ENCODE data around the gene HHIP. TPM values are rescaled to one million over a fixed set of nuclear protein-coding genes. Genes with fewer than 3 reads are reported as not detected.
"Not testable (repeated sequence)": the region's sequence is repeated elsewhere in the genome, so short reads cannot be mapped to it uniquely, and the experiment has no call there.

HHIP gene
- total RNA-seq, 1 donor from 2014 or later, result not detected

- intact Hi-C loops (cut with DNase I), result no loop called here
- ATAC-seq (ENCODE audit: poor library complexity) (no peak), DNase-seq (no peak)
Observed at GRCh38 chr4:144733566-144733965, 87.6 kb downstream of the HHIP start.

DNA sequence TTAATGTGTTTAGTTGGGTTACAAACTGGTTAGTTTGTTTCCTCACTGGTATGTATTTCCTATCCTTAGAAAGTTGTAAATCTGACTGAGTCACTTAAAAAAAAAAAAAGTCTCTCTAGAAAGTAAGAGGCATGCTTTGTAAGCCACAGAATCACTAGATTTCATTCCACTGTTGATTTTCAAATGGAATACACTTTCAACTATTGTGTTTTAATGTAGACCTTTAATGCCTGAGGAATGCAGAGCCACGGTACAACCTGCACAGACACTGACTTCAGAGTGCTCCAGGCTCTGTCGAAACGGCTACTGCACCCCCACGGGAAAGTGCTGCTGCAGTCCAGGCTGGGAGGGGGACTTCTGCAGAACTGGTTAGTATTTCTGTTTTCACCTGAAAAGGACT, 88.6 kb downstream of the HHIP start:
- intact Hi-C loops (cut with DNase I), result no loop called here
- no peak for ATAC-seq (ENCODE audit: poor library complexity)

GRCh38 chr4:144738649-144739048, 92.7 kb downstream of the HHIP start:
- no peak for ATAC-seq (ENCODE audit: poor library complexity)
- intact Hi-C loops (cut with DNase I), result no loop called here
- no peak for DNase-seq

More for the DNA sequence above, 88.6 kb downstream of the HHIP start:
- no peak for DNase-seq

GRCh38 chr4:144739511-144740033, 93.6 kb downstream of the HHIP start:
- DNase-seq (no peak), ATAC-seq (ENCODE audit: poor library complexity) (no peak)
- intact Hi-C loops (cut with DNase I), result no loop called here

DNA sequence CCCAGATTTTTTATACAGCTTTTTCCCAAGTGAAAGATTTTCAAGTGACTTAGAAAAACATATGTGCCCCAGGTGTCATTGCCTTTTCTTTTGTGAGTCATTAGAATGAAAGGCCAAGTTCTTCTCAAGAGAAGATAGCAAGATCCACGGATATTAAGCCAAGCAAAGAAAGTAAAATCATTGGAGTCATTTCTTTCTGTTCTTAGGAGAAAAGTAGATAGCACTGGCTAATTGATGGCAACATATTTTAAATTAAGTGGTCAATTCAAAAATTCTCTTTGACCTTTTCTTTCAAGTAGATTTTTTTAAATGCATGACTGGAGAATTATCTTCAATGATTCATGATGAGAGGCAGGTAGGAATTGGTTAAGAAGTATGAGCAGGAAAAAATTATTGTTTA, 94.4 kb downstream of the HHIP start:
- ATAC-seq (ENCODE audit: poor library complexity) (no peak), DNase-seq (no peak)

GRCh38 chr4:144748814-144749555, 103.0 kb downstream of the HHIP start:
- intact Hi-C loops (cut with DNase I), result no loop called here
- DNase-seq (no peak), ATAC-seq (ENCODE audit: poor library complexity) (no peak)

More for the DNA sequence above, 94.4 kb downstream of the HHIP start:
- intact Hi-C loops (cut with DNase I), result no loop called here

DNA sequence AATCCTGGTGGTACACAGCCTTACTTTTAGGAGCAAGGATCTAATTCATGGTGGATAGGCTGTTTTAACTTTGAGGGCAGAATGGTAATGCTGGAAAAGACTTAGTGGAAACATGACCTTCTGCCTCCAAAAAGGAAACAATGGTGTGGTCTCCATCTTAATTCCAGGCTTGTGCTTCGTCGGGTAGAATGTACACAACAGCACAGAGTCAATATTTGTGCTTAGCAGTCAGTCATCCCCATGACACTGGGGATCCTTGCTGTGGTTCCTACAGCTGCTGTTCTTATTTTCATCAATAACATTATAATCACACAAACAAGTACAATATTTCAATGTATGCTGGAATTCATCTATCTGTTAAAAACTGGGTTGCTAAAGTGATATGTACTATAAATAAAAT, 104.4 kb downstream of the HHIP start:
- no peak for ATAC-seq (ENCODE audit: poor library complexity)
- intact Hi-C loops (cut with DNase I), result no loop called here
- no peak for DNase-seq

GRCh38 chr4:144754562-144755410, 108.8 kb downstream of the HHIP start:
- intact Hi-C loops (cut with DNase I), result no loop called here
- no peak for ATAC-seq (ENCODE audit: poor library complexity)
- no peak for DNase-seq

- DNase-seq (no peak), ATAC-seq (ENCODE audit: poor library complexity) (no peak)
- intact Hi-C loops (cut with DNase I), result no loop called here
Observed at GRCh38 chr4:144757969-144758368, 112.0 kb downstream of the HHIP start.

DNA sequence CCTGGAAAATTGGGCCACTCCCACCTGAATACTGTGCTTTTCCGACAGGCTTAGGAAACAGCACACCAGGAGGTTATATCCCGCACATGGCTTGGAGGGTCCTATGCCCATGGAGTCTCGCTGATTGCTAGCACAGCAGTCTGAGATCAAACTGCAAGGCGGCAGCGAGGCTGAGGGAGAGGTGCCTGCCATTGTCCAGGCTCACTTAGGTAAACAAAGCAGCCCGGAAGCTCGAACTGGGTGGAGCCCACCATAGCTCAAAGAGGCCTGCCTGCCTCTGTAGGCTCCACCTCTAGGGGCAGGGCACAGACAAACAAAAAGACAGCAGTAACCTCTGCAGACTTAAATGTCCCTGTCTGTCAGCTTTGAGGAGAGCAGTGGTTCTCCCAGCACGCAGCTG, 122.9 kb downstream of the HHIP start:
- ATAC-seq (ENCODE audit: poor library complexity); DNase-seq; intact Hi-C loops (cut with DNase I): not testable (repeated sequence)

GRCh38 chr4:144778364-144778763, 132.4 kb downstream of the HHIP start:
- ATAC-seq (ENCODE audit: poor library complexity) (no peak), DNase-seq (no peak)
- intact Hi-C loops (cut with DNase I), result no loop called here

DNA sequence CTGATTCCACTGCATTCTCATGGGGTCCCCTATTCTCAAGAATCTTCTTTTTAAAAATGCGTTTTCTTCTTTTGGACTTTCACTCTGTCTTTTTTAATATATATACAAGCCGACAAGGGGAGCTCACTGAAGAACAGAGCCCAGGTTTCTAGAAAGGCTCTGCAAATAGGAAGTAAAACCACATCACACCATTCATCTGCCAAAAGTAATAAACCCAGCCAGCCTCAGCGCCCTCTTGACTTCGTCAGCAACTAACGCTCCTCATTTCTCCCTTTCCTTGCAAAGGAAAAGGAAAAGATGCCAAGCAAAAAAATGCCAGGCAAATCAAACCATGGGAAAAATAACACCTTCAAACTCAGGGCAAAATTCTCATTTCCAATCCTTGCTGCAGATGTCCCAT, 136.4 kb downstream of the HHIP start:
- ATAC-seq (ENCODE audit: poor library complexity), result no peak
- DNase-seq, result no peak
- intact Hi-C loops (cut with DNase I), result no loop called here

DNA sequence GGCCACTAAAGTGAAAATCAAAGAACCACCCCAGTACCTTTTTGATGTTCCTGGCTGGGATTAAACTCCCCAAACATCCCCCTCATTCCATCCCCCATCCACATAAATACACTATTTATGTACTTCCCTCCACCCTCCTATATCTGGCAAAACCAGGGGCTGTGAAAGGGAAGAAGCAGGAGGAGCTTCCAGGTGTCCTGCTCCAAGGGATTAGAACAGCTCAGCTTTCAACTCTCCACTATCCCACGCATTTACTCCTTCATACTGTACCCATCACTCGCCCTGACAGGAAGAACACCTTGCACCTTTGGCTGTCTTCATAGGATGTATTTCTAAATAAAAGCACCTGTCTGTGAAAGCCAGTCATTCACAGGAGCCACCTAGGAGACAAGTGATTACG, 140.0 kb downstream of the HHIP start:
- ATAC-seq (ENCODE audit: poor library complexity) (no peak), DNase-seq (no peak)
- intact Hi-C loops (cut with DNase I), result no loop called here

- no peak for DNase-seq
- intact Hi-C loops (cut with DNase I), result no loop called here
- no peak for ATAC-seq (ENCODE audit: poor library complexity)
Observed at GRCh38 chr4:144787365-144788258, 141.7 kb downstream of the HHIP start.

DNA sequence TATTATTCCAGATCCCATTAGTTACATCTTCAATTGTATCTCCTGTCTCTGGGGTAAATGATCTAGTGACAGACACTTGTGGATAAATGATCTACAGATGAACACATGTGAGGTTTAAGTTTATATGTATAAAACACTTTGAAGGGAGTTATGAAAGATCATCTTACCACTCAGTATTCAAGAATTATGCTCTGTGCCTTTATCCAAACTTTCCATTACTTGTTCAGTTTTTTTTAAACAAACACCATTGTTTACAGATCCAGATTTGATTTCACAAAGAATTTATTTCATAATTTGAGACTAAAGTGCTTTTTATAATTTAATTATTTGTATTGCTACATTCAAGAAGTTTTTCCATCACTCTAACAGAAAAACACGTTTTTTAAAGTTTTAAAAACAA, 142.5 kb downstream of the HHIP start:
- intact Hi-C loops (cut with DNase I), result no loop called here
- ATAC-seq (ENCODE audit: poor library complexity), result no peak
- DNase-seq, result no peak

GRCh38 chr4:144791933-144792332, 146.0 kb downstream of the HHIP start:
- intact Hi-C loops (cut with DNase I); DNase-seq; ATAC-seq (ENCODE audit: poor library complexity): not testable (repeated sequence)
